ENCODE measurements around the gene PTGIS.

The PTGIS gene

DNA sequence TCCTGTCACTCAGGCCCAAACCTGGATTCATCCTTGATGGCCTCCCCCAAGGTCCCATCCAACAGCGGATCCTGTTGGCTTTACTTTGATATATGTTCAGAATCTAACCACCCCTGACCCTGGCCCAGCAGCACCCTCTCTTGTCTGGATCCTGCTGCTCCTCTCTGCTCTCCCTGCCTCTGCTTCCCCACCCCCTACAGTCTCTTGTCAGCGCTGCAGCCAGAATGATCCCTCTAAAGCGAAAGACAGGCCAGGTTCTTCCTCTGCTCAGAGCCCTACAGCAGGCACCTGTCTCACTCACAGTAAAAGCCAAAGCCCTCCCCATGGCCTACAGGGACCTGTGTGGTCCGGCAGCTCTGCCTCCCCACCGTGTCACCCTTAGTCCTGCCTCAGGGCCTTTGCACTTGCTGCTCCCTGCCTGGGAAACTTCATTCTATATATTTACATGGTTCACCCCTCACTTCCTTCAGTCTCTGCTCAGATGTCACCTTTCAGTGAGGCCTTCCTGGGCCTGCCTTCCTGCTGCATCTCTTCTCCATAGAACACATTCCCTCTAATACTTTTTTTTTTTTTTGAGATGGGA lies 48.1 kb downstream of the PTGIS start:
- DNase-seq = no peak

DNA sequence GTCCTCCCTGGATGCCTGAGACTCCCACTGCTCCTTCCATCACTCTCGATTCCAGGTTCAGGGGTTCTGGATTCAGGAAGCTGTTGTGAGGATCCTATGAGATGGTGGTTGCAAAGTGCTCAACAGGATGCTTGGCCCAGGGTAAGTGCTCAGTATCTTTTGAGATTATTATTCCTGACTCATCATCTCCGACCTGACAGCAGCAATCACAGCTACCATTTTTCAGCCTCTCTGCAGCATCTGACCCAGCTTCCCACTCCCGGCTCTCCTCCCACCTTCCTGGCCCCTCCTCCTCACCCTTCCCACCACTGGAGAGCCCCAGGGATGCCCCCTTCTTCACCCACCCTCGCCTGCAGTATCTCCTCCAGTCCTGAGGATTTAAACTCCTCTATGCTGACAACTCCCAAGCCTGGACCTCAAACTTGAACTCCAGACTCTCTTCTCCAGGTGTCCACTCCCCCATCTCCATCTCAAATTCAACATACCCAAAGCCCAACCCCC lies 48.7 kb downstream of the PTGIS start:
- DNase-seq = no peak

DNA sequence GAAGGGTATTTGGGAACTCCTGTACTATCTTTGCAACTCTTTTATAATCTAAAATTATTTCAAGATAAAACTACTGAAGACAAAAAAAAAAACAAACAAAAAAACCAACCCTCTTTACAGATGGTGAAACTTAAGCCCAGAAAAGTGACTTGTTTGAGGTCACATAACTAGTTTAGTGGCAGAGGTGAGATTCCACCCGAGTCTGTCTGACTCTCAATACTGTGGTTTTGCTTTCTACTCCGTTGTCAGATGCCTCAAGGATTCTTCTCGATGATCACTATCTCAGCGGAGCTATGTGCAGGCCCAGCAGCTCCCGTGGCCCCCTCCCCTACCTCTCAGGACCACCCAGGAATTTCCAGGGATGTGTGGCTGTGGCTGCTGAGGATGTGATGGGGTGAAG lies 49.4 kb downstream of the PTGIS start:
- no peak for DNase-seq

DNA sequence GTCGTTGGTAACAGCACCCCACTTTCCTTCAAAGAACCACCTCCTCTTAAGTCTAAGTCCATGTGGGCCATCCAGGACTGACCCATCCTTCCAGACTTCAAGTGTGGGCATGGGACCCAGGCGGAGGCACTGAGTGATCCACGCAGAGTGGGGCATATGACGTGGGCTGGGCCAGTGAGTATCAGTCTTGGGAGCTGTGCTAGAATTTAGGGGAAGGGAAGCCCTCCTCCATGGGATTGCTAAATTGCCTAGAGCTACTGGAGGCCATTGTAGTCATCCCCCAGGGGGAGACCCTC lies 50.2 kb downstream of the PTGIS start:
- no peak for DNase-seq

DNA sequence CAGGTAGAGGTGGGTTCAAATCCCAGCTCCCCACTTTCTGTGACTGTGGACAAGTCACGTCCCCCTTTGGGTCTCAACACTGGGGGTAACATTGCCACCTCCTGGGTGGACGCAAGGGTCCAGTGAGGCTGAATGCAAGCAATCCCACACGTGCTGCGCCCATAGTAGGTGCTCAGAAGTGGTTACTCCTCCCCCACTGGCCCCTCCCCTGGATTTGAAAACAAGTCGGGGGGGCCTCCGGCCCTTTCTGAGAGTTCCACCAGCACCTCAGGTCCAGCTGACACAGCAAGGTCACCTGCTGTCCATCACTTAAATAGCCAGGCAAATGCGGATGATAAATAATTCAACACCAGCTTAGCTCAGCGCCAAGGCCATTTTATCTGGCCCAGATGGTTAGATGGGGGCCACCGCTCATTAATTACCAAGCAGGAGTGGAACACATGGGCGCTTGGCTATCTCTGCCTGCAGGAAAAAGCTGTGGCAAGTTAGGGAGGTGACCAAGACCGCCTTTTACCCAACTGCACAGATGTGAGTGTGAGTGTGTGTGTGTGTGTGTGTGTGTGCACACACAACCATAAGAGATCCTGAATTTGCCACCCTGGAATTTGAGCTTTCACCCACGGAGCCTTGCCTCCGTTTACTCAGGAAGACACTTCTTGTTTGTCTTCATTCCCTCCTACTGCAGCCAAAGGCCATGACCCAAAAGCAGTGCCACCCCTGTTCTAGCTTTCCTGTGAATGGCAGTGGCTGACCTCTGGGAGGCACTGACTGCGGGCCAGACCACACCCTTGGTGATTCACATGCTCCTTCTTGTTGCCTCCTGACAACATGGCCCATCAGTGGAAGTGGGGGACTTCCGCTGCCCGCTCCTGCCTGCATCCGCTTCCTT lies 50.8 kb downstream of the PTGIS start:
- no peak for DNase-seq

DNA sequence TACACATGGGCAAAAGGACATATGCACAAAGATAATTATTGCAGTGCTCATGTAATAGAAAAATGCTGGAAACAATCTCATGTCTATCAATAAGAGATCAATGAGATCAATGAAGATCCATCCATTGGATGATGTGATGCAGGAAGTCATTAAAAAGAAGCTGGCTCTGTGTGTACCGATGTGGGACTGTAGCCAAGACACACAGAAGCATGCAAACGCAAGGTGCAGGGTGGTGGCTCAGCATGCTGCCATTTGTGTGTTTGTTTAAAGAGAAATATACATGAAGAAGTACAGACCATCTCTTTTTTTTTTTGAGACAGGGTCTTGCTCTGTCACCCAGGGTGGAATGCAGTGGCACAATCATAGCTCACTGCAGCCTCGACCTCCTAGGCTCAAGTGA lies 52.4 kb downstream of the PTGIS start:
- DNase-seq = no peak

DNA sequence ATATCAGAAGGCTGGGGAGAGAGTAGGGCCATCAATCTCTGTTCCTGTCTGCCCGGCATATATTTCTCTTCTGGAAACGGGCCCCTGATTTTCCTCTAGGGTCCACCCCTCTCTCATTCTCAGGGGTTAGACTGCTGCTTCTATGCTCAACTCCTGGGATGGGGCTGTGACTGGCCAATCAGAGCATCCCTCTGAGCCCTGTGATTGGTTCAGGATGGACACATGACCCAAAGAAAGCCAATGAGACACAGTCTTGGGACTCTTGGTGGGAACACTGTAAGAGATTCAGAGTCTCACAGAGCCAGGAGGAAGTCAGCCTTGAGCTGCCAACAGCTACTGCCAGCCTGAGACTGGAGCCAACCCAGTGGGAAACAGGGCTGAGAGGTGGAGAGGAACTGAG lies 54.4 kb downstream of the PTGIS start:
- no peak for DNase-seq

DNA sequence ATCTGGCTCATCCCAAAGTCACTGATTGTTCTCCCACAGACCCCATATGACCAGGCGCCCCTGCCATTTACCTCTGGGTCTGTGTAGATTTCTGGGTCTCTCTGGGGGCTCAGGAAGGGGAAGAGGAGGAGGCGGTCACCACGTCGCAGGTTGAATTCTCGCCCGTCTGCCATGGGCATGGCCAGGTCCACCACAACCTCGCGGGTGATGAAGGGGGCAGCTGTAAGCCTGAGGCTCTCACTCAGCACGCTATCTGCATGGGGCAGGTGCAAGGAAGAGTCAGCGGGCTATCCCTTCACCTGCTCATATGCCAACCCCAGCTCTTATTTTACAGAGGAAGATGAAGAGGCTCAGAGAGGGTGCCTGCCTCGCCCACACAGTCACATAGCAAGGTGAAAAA lies 54.9 kb downstream of the PTGIS start:
- DNase-seq = no peak

DNA sequence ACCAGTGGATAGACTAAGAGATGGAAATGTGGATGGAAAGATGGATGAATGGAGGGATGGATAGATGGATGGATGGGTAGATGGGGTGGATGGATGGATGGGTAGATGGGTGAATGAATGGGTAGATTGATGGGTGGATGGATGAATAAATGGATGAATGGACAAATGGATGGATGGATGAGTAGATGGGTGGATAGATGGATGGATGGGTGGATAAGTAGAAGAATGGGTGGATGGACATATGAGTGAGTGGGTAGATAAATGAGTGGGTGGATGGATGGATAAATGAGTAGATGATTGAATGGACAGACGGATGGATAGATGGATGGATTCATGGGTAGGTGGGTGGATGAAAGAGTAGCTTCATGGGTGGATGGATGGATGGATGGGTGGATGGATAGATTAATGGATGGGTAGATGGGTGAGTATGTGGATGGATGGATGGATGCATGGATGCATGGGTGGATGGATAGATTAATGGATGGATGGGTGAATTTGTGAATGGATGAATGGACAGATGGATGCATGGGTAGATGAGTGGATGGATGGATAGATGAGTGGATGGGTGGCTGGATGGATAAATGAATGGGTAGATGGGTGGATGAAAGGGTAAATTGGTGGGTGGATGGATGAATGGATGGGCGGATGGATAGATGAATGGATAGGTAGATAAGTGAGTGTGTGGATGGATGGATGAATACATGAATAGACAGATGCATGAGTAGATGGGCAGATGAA lies 56.0 kb downstream of the PTGIS start:
- DNase-seq = no peak

DNA sequence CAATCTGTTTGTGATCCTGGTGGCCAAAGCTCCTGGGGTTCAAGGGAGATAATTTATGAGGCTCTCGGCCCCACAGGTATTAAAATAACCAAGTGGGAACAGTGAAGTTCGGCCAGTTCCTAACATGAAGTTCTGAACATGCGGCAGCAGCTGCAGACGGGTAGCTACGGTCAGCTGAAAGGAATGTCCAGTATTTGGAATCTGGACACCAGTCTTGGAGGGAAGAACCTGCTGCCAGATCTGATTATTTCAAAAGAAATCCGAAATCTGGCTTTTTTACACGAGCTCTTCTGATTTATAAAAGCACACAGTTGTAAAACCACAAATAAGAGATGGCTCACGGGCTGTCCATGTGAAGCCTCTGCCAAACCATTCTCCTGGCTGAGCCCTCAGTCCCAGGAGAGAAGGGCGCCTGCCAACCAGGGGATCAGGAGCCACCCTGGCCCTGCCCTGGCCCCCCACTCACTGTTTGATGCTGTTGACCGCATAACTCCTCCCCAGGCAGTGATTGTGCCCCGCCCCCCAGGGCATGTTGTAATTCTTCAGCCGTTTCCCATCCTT lies 57.3 kb downstream of the PTGIS start:
- DNase-seq = no peak

DNA sequence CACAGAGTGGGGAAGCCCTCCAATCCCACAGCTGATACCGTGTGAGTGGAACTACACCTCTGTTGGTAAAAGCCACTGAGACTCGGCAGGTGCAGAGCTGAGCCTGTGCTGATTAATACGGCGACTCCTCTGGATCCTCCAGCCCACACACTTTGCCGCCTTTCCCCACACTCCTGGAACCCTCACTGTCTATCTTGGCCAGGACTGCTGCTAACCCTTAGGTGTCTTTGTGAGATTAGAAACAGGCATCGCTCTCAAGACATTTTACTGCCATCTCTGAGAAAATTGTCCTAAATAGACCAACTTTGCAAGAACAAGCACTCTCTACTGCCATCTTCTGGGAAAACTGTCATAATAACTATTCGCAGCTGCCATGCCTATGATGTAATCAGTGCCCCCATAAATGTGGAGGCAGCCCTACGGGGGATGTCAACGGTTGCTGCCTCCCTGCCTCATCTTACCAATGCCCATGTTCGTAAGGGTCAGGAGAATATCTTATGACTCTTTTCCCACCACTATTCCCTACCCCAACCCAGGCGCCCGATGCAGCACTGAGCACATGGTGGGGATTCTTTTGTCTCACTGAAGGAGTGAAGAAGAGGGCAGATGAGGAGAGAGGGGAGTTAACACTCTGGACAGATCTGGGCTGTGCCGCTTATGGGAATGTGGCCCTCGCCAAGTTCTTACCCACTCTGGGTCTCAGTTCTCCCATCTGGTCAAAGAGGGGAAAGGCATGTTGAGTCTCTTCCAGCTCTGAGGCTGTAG lies 59.3 kb downstream of the PTGIS start:
- no peak for DNase-seq

DNA sequence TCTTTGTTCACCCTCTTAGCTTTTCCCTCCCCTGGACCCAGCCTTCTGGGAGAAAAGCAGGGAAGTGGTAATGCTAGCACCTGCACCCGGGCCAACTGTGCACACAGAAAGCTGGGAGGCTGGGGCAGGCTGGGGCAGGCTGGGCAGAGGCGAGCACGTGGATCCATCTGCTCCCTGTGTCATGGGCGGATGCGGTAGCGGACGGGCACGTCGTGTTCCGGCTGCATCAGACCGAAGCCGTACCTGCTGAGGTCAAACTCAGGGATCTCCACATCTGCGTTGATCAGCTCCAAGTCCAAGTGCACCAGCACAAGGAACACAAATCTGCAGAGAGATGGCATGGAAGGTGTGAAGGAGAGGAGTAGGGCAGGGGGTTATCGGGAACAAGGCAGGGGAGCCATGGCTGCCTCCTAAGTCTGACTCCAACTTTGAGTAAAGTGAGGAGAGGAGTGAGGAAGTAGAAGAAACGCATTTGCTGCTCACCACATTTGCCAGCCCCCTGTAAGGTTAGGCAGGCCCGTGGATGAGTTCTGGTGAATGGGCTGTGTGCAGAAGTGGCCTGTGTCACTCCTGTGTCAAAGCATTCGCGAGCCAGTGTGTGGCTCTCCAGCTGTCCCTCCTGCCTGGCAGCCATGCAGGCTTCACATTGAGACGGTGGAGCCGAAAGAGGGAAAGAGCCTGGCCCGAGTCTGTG lies 60.0 kb downstream of the PTGIS start:
- DNase-seq = no peak

DNA sequence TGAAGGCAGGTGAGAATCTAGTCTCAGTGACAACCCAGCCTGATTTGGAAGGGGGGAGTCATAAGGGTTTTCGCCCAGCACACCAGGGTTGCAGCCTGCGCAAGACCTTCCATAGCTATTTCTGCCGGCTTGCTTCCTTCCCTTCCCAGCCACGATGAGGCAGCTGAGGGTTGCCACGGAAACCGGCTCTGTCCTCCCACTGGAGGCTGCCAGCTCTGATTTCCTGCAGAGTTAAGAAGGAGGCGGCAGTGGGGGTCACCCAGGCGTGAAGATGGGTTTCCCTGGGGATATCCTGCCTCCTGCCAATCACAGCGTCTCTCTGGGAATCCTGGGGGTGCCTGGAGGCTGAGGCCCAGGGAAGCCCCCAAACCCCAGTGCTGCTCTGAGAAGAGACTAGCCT lies 62.4 kb downstream of the PTGIS start:
- DNase-seq = no peak

DNA sequence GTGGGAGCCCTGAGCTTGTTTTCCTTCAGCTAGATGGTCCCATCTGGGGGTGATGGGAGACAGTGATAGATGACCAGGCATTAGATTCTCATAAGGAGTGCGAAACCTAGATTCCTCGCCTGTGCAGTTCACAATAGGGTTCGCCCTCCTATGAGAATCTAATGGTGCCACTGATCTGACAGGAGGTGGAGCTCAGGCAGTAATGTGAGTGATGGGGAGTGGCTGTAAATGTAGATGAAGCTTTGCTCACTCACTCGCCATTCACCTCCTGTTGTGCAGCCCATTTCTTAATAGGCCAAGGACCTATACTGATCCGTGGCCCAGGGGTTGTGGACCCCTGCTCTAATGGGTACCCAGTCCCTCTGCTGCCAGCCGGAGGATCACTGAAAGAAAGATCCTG lies 64.8 kb downstream of the PTGIS start:
- DNase-seq = no peak

DNA sequence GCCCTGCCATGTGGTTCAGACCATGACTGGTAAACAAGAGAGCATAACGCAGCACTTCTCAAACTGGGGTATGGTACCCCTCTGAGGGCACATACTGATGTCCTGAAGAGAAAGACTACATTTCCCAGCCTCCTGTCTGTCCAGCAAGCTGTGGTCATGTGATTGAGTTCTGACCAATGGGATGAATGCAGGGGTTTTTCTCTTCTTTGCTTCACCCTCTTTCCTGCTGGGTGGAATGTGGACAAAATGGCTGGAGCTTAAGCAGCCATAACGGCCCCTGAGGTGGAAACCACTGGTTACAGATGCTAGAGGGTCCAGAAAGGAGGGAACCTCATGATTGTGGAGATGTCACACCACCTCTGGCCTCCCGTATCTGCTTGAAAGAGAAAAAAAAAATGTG lies 66.0 kb downstream of the PTGIS start:
- no peak for DNase-seq

DNA sequence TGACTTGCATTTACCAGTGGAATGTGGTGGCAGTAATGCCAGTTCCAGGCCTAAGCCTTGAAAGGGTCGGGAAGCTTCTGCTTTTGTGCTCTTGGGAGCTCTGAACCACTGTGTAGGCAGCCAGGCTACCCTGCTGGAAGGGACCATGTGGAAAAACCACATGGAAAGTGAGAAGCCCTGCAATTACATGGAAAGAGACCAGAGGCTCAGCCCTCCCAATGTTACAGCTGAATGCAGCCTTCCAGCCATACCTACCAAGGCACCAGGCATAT lies 70.6 kb downstream of the PTGIS start:
- DNase-seq = no peak

DNA sequence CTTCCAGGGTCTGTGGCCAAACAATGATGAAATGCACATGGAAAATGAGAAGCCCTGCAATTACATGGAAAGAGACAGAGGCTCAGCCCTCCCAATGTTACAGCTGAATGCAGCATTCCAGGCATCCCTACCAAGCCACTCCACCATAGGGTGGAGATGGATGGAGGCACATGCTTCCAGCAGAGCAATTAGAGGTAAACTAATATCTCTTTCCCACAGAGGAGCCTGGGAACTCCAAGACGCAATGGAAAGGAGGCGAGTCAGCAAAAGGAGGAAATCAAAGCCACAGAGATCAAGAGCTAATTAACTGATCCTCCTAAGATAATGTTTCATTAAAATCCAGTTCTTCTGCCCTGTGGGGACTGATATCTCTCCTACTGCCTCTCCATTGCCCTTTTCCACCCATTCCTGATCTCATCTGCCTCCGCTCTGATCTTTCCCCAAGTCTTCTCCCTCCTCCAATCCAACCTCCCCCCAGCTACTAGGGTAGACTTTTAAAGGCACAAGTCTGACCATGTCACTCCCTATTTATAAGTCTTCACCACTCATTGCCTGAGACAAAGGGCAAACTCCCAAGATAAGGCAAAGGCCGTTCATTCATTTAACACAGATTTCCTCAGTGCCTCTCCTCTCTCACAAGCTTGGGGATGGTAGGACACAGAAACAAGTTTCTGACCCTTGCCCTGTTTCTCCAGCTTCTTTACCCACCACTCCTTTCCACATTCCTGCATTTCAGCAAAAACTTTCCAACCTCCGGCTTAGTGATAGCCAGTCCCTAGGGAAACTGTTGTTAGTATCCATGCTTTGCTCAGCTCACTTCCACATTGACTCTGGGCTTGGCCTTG lies 71.2 kb downstream of the PTGIS start:
- DNase-seq = no peak

DNA sequence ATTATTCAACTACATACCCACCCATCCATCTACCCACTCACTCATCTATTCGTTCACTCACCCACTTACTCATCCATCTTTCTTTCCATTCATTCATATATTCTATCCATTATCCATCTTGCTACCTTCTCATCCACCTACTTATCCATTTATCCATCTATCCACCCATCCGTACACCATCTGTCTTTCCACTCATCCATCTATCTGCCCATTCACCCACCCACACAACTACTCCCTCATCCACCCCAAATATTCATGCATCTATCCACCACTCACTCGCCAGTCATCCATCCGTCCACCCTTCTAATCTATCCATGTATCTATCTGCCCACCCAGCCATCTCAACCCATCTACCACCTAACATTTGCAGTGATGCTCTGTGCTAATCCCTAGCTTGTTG lies 71.9 kb downstream of the PTGIS start:
- DNase-seq = no peak

DNA sequence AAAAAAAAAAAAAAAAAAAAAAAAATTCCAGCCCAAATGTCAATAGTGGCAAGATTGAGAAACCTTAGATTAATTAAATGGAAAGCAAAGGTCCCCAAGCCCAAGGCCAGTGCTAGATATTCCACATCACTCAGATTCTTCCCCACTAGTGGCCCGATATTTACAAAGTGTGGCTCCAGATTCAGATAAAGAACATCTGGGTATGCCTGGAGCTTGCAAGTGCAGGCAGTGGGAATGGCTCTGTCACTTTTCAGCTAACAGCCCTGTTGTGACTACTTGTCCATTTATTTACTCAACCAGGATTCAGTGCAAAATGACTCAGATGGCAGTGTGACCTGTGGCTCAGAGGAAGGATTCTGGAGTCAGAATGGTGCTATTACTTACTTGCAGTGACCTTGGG lies 77.2 kb downstream of the PTGIS start:
- DNase-seq = no peak

DNA sequence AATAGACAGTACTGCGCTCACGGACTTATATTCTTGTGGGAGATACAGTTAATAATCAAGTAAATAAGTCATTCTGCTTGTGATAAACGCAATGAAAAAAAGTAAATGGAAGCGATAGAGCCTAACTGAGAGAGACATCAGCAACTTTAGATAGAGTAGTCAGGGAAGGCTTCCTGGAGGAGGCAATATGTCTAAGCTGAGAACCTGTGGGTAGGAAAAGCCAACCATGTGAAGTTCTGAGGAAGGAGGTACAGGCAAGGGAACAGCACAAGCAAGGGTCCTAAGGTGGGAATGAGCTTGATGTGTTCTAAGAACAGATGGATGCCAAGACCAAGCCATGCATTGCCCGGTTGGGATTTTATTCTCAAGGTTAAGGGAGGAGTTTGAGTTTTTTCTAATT lies 78.2 kb downstream of the PTGIS start:
- DNase-seq = no peak

DNA sequence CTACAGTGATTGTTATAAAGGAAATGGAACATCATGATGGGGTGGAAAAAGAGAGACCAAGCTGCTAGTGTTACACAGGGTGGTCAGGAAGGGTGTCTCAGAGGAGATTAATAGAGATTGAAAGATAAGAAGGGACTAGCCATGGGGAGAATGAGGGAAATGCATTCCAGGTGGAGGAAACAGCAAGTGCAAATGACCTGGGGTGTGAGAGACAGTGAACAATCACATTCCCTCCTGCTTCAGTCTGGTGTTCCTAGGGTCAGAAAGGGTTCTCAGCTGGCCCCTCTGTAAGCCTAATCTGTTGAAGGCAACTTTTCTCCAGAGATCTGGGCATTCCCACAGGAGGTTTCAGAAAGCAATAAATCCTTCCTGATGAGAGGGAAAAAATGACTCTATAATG lies 81.9 kb downstream of the PTGIS start:
- no peak for DNase-seq

DNA sequence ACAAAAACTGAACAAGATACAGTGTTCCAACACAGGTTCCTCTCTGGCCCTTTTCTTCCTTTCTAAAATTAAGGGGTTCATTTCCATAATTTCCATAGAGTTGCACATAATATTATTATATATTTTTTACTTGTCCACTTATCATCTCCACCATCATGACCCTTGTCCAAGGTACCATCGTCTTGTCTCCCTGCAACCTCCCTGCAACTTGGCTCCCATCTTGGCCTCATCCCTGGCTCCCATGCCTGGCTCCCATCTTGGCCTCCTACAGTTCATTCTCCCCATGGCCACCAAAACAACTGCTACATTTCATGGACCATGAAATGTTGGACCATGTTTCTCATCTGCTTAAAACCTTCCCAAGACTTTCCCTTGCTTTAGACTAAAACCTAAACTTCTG lies 82.4 kb downstream of the PTGIS start:
- no peak for DNase-seq
